ENCODE measurements around the gene TMEM219.

GRCh38 chr16:29940656-29941055 lies 21.2 kb upstream of the TMEM219 start:
- TF ChIP-seq GATA2 (IDR thresholded peaks at IDR 0.05; ENCODE audit: low read depth, low read length) (no peak), GATA3 (IDR thresholded peaks at IDR 0.05; ENCODE audit: low read depth, low read length) (no peak)

Data from SH-SY5Y (cell line).